ENCODE measurements around the gene AMDHD1.

Gene AMDHD1

DNA sequence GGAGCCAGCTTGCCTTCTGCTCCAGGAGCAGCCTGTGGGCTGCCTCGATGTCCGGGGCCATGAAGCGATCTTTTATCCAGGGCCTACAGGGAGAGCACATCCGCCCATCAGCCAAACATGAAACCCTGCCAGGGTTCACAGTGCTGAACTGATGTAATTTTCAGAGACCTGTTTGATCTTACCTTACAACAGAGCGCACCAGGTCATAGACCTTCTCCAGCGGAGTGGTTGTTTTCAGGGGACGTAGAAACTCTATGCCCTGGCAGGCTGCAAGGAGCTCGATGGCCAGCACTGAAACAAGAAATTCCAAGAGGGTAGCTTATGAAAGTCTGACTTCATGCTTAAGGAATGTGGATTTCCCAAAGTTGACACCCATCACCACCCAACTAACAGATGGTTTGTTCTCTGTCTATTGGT, 33.3 kb downstream of the AMDHD1 start:
- TF ChIP-seq, protein P1, sequence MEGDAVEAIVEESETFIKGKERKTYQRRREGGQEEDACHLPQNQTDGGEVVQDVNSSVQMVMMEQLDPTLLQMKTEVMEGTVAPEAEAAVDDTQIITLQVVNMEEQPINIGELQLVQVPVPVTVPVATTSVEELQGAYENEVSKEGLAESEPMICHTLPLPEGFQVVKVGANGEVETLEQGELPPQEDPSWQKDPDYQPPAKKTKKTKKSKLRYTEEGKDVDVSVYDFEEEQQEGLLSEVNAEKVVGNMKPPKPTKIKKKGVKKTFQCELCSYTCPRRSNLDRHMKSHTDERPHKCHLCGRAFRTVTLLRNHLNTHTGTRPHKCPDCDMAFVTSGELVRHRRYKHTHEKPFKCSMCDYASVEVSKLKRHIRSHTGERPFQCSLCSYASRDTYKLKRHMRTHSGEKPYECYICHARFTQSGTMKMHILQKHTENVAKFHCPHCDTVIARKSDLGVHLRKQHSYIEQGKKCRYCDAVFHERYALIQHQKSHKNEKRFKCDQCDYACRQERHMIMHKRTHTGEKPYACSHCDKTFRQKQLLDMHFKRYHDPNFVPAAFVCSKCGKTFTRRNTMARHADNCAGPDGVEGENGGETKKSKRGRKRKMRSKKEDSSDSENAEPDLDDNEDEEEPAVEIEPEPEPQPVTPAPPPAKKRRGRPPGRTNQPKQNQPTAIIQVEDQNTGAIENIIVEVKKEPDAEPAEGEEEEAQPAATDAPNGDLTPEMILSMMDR (IDR thresholded peaks at IDR 0.05; ENCODE audit: low read depth, low read length): no peak
- DNase-seq (ENCODE audit: extremely low read depth, low read depth): no peak

DNA sequence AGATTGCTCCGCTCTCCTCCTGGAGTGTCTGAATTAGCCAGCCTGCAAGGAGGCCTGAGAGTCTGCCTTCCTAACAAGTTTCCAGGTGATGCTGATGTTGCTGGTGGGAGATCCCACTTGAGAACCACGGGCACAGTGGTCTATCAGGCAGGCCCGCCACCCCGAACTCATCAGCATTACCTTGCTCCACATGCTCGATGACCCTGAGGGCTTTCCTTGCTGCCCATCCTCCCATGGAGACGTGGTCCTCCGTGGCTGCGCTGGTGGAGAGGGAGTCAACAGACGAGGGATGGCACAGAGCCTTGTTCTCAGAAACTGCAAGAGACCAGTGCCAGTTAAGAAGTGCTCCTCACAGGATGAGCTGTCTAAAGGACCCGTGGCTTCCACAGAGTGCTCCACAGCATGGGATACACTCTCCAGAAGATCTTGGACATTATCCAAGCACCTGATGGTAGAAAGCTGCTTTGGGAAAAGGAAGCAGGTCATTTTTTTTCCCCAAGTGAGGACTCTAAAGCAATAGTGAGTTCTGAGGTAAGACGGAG, 34.7 kb downstream of the AMDHD1 start:
- TF ChIP-seq, protein P1 (IDR thresholded peaks at IDR 0.05; ENCODE audit: low read depth, low read length): no peak
- DNase-seq (ENCODE audit: extremely low read depth, low read depth): no peak

DNA sequence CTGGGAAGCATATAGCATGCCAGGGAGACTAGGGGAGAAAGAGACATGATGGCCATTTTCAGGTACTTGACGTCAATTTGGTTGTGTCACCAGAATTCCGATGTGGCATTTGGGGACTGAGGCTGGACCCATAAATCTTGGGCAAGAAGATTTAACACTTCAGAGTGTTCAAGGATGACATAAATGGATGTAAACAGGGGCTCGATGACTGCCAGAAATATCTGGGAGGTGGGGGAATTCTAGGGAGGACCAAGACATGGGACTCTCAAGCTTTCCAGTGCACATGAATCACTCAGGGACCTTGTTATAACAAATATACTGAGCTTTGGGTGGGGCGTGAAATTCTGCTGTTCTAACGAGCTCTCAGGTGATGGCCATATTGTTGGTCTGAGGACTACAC, 35.2 kb downstream of the AMDHD1 start:
- no peak for DNase-seq (ENCODE audit: extremely low read depth, low read depth)
- TF ChIP-seq, protein P1 (IDR thresholded peaks at IDR 0.05; ENCODE audit: low read depth, low read length): no peak

DNA sequence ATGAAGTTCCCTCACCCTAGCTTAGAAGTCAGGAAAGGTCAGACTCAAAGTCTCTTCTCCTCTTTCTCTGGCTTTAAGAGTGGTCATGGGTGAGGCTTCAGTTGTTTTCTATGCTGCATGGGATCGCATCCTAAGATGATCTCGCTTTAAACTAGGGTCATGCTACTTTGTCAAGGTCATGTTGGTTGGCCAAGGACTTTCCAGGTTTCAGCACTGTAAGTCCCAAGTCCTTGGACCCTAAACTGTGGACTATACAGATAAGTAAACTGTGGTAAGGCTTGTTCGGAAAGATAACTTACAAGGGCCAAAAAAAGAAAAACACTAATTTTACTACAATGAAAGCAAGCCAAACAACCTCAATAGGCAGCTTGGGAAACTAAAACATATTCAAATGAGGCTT, 35.6 kb downstream of the AMDHD1 start:
- no peak for DNase-seq (ENCODE audit: extremely low read depth, low read depth)
- TF ChIP-seq, protein P1 (IDR thresholded peaks at IDR 0.05; ENCODE audit: low read depth, low read length): no peak

DNA sequence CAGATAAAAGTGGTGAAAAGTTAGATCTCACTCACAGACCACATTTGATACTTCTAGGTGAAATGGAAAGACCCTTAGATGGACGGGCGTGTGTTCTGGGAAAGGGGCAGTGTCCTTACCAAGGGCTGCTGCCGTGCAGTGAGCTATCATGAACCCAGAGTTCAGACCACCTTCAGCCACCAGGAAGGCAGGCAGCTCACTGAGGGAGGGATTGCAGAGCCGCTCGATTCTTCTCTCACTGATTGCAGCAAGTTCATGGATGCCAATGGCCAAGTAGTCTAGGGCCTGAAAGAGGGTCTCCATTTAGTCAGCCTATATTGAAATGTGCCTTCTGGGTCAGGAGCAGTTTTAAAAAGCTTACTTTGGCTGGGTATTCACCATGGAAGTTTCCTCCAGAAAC, 37.3 kb downstream of the AMDHD1 start:
- TF ChIP-seq, protein P1 (IDR thresholded peaks at IDR 0.05; ENCODE audit: low read depth, low read length): no peak
- DNase-seq (ENCODE audit: extremely low read depth, low read depth): no peak

DNA sequence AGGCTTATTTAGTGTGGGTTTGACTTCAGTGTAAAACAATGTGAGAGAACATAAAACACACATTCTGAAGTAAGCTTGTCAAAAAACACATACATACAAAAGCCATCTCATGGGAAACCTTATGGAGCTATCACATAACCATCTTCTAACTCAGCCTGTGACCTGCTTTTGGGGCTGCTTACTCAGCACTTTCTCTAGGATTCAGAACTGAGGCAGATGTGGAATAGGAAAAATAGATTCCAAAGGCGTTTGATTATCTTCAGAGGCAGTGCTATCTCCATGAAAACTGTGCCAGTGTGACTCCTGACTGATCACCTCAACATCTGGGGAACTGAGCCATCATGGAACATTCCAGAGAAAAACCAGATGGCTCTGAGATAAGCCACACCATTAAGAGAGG, 39.5 kb downstream of the AMDHD1 start:
- no peak for DNase-seq (ENCODE audit: extremely low read depth, low read depth)
- TF ChIP-seq, protein P1 (IDR thresholded peaks at IDR 0.05; ENCODE audit: low read depth, low read length): no peak

DNA sequence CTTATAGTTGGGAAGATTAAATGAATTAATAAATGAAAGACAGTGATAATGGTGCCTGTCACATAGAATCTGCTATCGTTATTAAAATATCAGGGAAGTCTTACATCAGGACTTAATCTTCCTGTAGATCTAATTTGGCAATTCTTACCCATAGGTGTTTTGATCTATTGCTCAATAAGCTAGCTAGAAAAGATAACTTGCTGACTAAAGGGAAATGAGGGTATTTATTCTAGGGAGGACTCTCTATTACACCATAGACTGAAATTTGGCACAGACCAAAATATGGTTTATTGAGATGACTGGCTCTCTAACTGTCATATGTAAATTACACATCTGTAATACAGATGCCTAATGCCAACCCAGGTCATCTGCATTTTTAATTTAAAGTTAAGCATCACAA, 41.6 kb downstream of the AMDHD1 start:
- TF ChIP-seq, protein P1 (IDR thresholded peaks at IDR 0.05; ENCODE audit: low read depth, low read length): no peak
- no peak for DNase-seq (ENCODE audit: extremely low read depth, low read depth)
